Heart left ventricle (tissue), 16 donors: ENCODE measurements around the gene AFAP1L2. TPM values are rescaled to one million over a fixed set of nuclear protein-coding genes. Genes with fewer than 3 reads are reported as not detected.

ENCODE experiments used
- ATAC-seq, 4 donors: fragments of 200-7000 bp; cut with Tn5 transposase; one replicate each; pipeline ENCODE4 v1.9.1; 2020 to 2022; ENCODE audit warnings: moderate library complexity in 4 of 4, mild to moderate bottlenecking in 3 of 4, moderate number of reproducible peaks in 1 of 4
- DNase-seq, 5 donors: peaks; one replicate each; pipeline ENCODE4 v3.0.0-alpha.2; 2020
- H3K27ac ChIP-seq, 12 donors: fragments of 200-600 bp; sonication (generic) in 4 of 12; one replicate each; pipeline versions ENCODE4 v1.5.0 to v1.8.0; 2016 to 2022; ENCODE audit warnings: mild to moderate bottlenecking in 2 of 12
- H3K27me3 ChIP-seq, 9 donors: fragments of 200-600 bp; sonication (generic) in 2 of 9; one replicate each; pipeline versions ENCODE4 v1.5.1 to v1.8.0; 2016 to 2022; ENCODE audit warnings: mild to moderate bottlenecking in 3 of 9
- H3K36me3 ChIP-seq, 9 donors: fragments of 200-600 bp; sonication (generic) in 2 of 9; one replicate each; pipeline versions ENCODE4 v1.5.0 to v1.8.0; 2018 to 2022; ENCODE audit warnings: mild to moderate bottlenecking in 2 of 9
- H3K4me1 ChIP-seq, 12 donors: fragments of 200-600 bp; sonication (generic) in 4 of 12; one replicate each; pipeline versions ENCODE4 v1.5.0 to v1.8.0; 2016 to 2022; ENCODE audit warnings: mild to moderate bottlenecking in 3 of 12
- H3K4me3 ChIP-seq, 12 donors: fragments of 200-600 bp; sonication (generic) in 4 of 12; one replicate each; pipeline versions ENCODE4 v1.5.0 to v1.8.0; 2017 to 2022; ENCODE audit warnings: mild to moderate bottlenecking in 9 of 12, moderate library complexity in 4 of 12
- H3K9me3 ChIP-seq, 12 donors: fragments of 200-600 bp; sonication (generic) in 4 of 12; one replicate each; pipeline versions ENCODE4 v1.5.0 to v1.8.0; 2016 to 2022; ENCODE audit warnings: mild to moderate bottlenecking in 1 of 12
- CTCF ChIP-seq, 12 donors: fragments of 200-600 bp; sonication (generic) in 4 of 12; IDR thresholded peaks; one replicate each; pipeline versions ENCODE4 v1.5.0 to v1.8.0; 2018 to 2022; ENCODE audit warnings: antibody characterized with exemption in 12 of 12, mild to moderate bottlenecking in 5 of 12
- POLR2A ChIP-seq, 2 donors: fragments of 450-650 bp; IDR thresholded peaks; one replicate each; pipeline ENCODE4 v1.6.1; 2017; ENCODE audit warnings: antibody characterized with exemption in 2 of 2, mild to moderate bottlenecking in 2 of 2, moderate library complexity in 2 of 2
- WGBS, 4 donors: extraction: QIAGEN DNeasy Blood & Tissue Kit in 2 of 4; methylation state at CpG; one replicate each; pipeline versions ENCODE4 v1.1.5 to v1.1.7; 2013 to 2018; 5-methylcytosine and 5-hydroxymethylcytosine counted together
- intact Hi-C, 10 donors: fragments of 100-400 bp; cut with DNase I; formaldehyde crosslinking; loops; one replicate each; pipeline versions ENCODE4 v1.11.1 to v1.14.2; 2022
- polyA plus RNA-seq, 2 donors: library from polyadenylated mRNA; stranded (reverse); fragments of 200-250 nt; gene quantifications; one replicate each; pipeline ENCODE4 v1.2.3, GENCODE V29; 2013
- total RNA-seq, 9 donors: library from RNA; depleted of rRNA in 2 of 9; stranded (reverse); fragments of >200 nt in 2 of 9; fragmentation: NEBNext Ultra II Directional in 3 of 9; extraction: Animal tissue kit (Norgen Biotek cat#: 25700) in 3 of 9; gene quantifications; one replicate each; pipeline versions ENCODE4 v1.1.0 to v1.2.4, GENCODE V29; 2016 to 2023
- donor health status: ischemic (EF 13 %, LVEDD 7.1; RV severe dilation, severe dysfunction).
- donor health status: healthy with polysubstance abuse.
- donor health status: DM: no; HTN: yes; CAD: no.
- donor health status: DM: no; HTN: no; CAD: no.
- donor health status: ischemic (EF 25% LVEDD 6.9; RV normal size, moderate dysfunction).
- donor health status: ischemic (EF 25% LVEDD 5.7; RV mildly dilated, moderate dysfunction).
- donor health status: healthy.
- donor health status: DM: yes; HTN: yes; CAD: no.
- donor health status: ischemic (EF 35%, LVEDD 5.7; RV mildly dilated, moderate dysfunction).
- donor health status: nonischemic (EF 11% LVEDD 7.7; RV severe dilation, severe dysfunction).
- donor health status: DM: yes; HTN: yes; CAD: no.
- donor health status: PGD.
- donor health status: ischemic (EF 29% LVEDD 5.4; RV normal size, mild dysfunction).
- donor health status: nonischemic (EF 23%, LVEDD 6.1; RV moderate dilation, normal function).

Gene AFAP1L2
- total and polyA plus RNA-seq, 11 donors, result 2.8 to 8.2 (median 4.3) TPM

GRCh38 chr10:114313139-114313538 is 91.2 kb downstream of the AFAP1L2 start:
- H3K4me3 ChIP-seq, result no peak overlapping the region
- ATAC-seq (no peak), DNase-seq (no peak)
- TF ChIP-seq CTCF (IDR thresholded peaks at IDR 0.05), result no peak
- TF ChIP-seq POLR2A (IDR thresholded peaks at IDR 0.05), result no peak
- H3K36me3 ChIP-seq, result peaks cover 0 to 15% (median 0%) of the 10 kb centered on the region in 9 donors
- no peaks in the 10 kb centered on the region for H3K9me3 ChIP-seq
- no peaks in the 10 kb centered on the region for H3K27me3 ChIP-seq
- intact Hi-C loops, result no loop called here
- no peak overlapping the region for H3K27ac ChIP-seq
- 90 to 98% (median 95%) methylated on average over 9 of the region's 9 CpGs for WGBS, 4 donors
- peaks cover 0 to 11% (median 3%) of the 10 kb centered on the region in 12 donors for H3K4me1 ChIP-seq

GRCh38 chr10:114311496-114312209 is 92.6 kb downstream of the AFAP1L2 start:
- ATAC-seq (no peak), DNase-seq (no peak)
- Histone ChIP-seq H3K9me3 (no peaks in the 10 kb centered on the region), H3K4me1 (peaks cover 0 to 24% (median 5%) of the 10 kb centered on the region in 12 donors), H3K27me3 (no peaks in the 10 kb centered on the region), H3K4me3 (no peak overlapping the region), H3K27ac (no peak overlapping the region), H3K36me3 (peaks cover 0 to 15% (median 0%) of the 10 kb centered on the region in 9 donors)
- 86 to 94% (median 89%) methylated on average over 13 of the region's 13 CpGs for WGBS, 4 donors
- TF ChIP-seq POLR2A (IDR thresholded peaks at IDR 0.05) (no peak), CTCF (IDR thresholded peaks at IDR 0.05) (no peak)
- intact Hi-C loops, result no loop called here

GRCh38 chr10:114311023-114311422 is 93.3 kb downstream of the AFAP1L2 start:
- H3K27ac ChIP-seq, result no peak overlapping the region
- H3K4me3 ChIP-seq, result no peak overlapping the region
- intact Hi-C loops, result no loop called here
- TF ChIP-seq CTCF (IDR thresholded peaks at IDR 0.05) (no peak), POLR2A (IDR thresholded peaks at IDR 0.05) (no peak)
- H3K27me3 ChIP-seq, result no peaks in the 10 kb centered on the region
- 77 to 96% (median 85%) methylated on average over 6 of the region's 6 CpGs for WGBS, 4 donors
- peaks cover 0 to 27% (median 5%) of the 10 kb centered on the region in 12 donors for H3K4me1 ChIP-seq
- DNase-seq, result no peak
- no peak for ATAC-seq
- no peaks in the 10 kb centered on the region for H3K9me3 ChIP-seq
- H3K36me3 ChIP-seq, result peaks cover 0 to 15% (median 0%) of the 10 kb centered on the region in 9 donors

- intact Hi-C loops, result no loop called here
- no peak for DNase-seq
- Histone ChIP-seq H3K27me3 (no peaks in the 10 kb centered on the region), H3K4me1 (peaks cover 0 to 27% (median 5%) of the 10 kb centered on the region in 12 donors), H3K27ac (no peak overlapping the region), H3K9me3 (no peaks in the 10 kb centered on the region), H3K4me3 (no peak overlapping the region), H3K36me3 (peaks cover 0 to 15% (median 0%) of the 10 kb centered on the region in 9 donors)
- WGBS, 4 donors, result 85 to 90% (median 87%) methylated on average over 7 to 10 of the region's 10 CpGs
- no peak for TF ChIP-seq POLR2A (IDR thresholded peaks at IDR 0.05)
- no peak for TF ChIP-seq CTCF (IDR thresholded peaks at IDR 0.05)
- no peak for ATAC-seq
Observed at GRCh38 chr10:114310346-114310745, 94.0 kb downstream of the AFAP1L2 start.
